ENCODE data around the gene BCS1L.

Gene BCS1L

DNA sequence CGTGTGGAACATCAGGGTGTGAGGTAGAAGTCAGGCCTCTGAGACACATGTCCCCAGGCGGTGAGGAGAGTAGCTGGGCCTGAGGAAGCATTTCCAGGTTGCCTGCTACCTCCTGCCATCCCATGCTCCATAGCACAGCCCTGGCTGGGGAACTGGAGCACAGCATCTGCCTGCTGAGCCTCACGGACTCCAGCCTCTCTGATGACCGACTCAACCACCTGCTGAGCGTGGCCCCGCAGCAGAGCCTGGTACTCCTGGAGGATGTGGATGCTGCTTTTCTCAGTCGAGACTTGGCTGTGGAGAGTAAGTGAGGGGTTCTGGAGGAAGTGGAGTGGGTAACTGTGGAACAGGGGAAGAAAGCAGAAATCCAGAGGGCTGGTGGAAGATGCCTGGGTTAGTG is 2.9 kb downstream of the BCS1L start:
- no peak for DNase-seq

DNA sequence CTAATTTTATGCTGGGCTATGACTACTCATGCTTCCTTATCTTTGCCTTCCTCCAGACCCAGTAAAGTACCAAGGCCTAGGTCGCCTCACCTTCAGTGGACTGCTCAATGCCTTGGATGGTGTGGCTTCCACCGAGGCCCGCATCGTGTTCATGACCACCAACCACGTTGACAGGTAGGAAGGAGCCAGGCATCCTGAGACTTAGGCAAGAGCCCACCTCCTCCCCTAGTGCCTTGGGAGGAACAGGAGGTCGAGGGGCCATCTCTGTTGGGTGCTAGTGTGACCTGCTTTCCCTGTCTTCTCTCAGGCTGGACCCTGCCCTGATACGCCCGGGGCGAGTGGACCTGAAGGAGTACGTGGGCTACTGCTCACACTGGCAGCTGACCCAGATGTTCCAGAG is 3.3 kb downstream of the BCS1L start:
- no peak for DNase-seq

DNA sequence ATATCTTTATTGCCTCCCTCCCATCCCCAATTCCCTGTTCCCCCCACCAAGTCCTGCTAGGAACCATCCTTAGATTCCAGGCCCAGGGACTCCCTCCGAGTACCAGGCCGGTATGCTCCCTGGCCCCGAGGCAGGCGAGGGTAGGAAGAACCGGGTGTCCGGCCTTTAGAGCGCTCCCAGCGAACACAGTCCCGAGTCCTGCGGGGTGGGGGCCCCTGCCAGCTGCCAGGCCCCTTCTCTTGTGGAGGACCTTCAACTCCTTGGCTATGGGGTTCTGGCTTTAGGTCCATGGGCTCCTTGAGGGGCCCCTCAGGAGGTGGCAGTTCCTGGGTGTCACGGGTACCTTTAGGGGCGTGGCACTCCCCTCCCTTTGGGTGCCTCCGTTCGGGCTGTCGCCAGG is 4.4 kb downstream of the BCS1L start:
- DNase-seq = no peak

DNA sequence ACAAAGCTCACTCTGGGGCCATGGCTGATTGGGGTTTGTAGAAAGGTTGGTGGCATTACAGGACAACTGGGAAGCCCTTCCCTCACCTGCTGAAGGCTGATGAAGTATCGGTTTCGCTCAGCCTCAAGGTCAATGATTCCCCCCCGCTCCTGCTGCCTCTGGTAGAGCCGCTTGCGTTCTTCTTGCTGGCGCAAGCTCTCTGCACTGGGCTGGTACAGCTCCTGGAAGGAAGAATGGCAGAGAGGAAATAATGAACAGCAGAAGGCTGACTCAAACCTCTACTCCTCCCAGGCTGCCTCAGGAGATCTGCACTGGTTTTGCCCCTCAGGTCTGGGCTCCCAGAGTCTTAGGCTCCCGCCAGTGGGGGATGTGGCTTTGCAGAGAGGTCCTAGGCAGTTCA is 5.2 kb downstream of the BCS1L start:
- DNase-seq = no peak

DNA sequence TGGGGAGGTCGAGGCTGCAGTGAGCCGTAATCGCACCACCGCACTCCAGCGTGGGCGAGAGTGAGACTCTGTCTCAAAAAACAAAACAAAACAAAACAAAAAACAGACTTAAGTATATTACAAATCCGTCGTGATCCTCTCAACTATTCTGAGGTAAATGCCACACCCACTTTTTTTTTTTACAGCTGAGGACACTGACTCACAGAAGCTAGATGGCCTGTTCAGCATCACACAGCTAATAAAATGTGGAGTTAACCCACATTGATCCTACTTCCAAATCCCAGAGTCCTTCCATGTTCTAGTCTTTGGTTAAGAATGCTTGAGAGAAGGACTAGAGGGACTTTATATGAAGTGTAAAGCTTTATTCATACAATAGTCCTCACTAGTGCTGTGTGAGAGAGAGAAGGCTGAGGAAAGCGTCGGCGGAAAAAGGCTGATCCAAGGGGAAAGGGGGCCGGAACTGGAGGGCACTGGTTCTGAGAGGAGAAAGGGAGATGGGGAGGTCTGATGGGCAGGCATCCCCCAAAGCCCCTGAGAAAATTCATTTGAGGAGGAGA is 11.7 kb downstream of the BCS1L start:
- DNase-seq = no peak

DNA sequence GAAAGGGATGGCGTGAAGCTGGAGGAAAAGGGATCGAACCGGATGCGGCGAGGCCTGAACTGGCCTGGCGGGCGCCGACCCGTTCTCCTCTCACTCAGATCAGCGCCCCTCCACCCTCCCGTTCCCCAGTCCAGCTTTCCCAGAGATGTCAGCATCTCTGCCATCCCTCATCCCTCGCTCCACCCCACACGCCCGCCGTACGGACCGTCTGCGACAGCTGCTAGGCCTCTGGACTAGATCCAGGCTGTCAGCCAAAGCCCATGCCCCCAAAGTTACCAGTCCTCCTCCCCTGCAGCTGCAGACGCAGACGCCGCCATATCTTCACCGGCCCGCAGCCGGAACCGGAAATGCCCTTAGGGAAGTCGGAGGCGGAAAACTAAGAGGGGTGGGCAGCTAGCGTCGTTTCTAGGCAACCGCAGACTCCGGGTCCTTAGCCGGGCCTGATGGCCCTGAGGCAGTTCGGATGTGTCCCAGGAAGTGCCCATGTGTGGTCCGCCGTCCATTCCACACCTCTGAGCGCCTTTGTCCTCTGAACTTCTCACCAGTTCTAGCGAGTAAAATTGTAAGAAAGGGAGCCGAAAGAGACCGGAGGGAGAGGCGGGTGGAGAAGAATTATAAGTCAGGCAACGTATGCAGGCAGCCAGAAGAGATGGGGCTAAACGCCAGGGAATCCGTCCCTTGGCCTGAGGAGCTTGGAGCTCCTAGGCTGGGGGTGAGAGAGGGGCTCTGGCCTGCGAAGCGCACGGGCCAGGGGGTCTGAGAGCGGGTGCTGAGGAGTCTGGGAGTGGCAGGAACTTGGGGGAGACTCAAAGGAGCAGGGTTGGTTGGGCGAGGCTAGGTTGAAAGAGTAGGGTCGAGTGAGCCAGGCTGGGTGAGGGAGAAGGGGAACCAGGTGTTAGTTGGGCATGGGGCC is 12.4 kb downstream of the BCS1L start, which contains the start of the genes RNF25 and STK36:
RNF25 (minus strand) TSS at position 349 of the 913 bp plus-strand sequence; CDS start at position 317, 32 bp downstream.
STK36 (plus strand) TSS at position 433 of the 913 bp plus-strand sequence. CDS start 744 bp downstream, outside the sequence.
- peak; percentile 49 to 84 for DNase-seq

DNA sequence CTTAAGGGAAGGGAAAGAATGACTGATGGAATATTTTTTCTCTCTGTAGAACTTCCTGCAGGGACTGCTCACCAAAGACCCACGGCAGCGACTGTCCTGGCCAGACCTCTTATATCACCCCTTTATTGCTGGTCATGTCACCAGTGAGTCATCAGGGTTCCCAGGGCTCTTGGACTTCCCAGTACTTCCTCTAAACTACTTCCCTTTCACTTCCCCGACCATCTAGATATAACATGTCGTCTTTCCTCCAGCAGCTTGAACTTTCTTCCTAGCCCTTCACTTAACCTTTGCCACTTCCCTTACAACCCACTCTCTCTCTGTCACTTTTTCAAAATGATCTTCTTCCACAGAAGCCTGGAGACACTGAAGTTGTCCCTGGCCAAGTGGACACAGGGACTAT is 19.6 kb downstream of the BCS1L start:
- no peak for DNase-seq

DNA sequence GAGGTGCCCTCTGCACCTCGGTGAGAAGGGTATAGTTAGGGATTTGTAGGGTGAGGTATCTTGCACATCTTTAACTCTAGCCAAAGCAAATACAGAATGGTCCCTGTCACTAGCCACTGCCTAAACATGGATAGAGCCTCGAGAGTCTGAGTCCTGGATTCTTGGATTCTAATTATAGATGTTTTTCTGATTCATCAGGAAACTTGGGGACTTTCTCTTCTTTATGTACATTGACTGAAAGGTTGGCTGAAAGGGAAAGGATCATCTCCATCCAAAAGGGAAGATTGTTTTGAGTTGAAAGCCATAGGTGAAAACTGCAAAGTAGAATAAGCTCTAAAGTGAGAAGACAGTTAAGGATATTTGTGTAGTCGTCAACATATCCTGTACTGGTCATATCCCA is 20.6 kb downstream of the BCS1L start:
- DNase-seq = no peak

DNA sequence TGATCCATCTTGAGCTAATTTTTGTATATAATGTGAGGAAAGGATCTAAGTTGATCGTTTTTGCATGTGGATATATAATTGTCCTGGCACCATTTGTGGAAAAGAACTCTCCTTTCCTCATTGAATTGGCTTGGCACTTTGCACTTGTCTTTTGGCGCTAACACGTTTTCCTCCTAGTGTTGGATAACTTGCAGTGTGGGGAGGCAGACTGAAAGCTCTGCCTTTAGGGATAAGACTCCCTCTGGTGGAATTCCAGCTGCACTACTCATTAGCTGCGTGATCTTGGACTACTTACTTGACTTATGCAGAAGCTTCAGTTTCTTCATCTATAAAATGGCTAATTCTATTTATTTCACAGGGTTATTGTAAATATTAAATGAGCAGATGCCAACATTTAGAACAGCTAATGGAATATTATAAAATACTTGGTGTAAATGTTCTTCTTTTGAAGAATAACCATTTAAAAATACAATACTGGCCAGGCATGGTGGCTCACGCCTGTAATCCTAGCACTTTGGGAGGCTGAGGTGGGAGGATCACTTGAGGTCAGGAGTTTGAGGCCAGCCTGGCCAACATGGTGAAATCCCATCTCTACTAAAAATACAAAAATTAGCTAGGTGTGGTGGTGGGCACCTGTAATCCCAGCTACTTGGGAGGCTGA is 28.0 kb downstream of the BCS1L start:
- DNase-seq = peak; percentile 61 to 75

DNA sequence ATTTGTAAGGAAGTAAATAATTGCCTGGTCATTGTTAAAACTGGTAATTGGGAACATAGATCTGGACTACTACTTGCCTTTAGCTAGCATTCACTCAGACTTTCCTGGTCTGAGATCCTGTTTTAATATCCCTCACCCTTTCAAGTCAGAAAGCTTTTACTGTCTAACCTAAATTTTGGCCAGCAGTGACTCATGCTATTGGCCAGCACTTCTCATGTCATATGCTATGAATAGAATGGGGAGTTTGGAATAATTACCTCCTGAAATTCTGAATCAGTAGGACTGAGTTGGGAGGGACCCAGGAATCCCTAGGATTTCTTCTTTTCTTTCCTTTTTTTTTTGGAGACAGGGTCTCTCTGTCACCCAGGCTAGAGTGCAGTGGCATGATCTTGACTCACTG is 31.8 kb downstream of the BCS1L start:
- DNase-seq = no peak

DNA sequence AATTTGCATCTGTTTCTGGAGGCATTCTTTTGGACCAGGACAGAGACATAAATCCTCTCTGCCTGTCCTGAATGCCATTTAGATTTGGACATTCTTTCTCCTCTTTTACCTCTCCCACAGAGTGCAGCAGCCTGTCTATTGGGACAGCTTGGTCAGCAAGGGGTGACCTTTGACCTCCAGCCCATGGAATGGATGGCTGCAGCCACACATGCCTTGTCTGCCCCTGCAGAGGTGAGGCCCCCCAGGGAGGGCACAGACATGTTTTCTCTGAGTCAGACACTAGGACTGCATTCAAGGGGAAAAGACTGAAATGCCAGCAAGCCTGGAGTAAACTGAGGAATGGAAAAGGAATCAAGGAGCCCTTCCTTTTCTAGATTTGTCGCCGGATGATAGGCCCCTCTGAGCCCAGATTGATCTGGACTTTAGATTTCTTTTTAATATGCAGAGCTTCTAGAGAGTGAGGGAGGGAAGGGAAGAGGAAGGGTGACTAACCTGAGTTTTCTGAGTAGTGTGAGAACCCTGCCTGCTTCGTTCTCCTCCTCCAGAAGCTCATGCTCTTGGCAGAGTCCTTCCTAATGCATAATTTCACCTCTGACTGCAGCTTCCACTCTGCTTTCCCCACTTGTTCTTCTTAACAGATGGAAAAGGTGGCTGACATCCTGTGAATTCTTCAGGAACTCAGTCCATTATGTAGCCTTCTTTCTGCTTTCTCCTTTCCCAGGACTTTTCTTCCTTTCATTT is 35.1 kb downstream of the BCS1L start:
- no peak for DNase-seq

DNA sequence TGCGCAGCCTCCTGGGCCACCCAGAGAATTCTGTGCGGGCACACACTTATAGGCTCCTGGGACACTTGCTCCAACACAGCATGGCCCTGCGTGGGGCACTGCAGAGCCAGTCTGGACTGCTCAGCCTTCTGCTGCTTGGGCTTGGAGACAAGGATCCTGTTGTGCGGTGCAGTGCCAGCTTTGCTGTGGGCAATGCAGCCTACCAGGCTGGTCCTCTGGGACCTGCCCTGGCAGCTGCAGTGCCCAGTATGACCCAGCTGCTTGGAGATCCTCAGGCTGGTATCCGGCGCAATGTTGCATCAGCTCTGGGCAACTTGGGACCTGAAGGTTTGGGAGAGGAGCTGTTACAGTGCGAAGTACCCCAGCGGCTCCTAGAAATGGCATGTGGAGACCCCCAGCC is 39.4 kb downstream of the BCS1L start:
- no peak for DNase-seq

DNA sequence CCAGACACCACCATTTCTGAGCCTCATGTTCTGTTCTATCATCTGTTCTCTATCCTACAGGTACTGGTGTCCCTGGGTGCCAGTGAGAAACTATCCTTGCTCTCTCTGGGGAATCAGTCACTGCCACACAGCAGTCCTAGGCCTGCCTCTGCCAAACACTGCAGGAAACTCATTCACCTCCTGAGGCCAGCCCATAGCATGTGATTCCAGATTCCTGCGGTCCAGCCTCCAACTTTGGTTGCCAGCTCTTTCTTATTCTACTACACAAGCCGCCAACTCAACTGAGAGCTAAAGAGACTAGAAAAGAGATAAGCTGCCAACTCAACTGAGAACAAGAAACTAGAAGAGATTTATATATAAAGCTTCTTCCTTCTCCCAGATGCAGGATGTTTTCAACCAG is 42.3 kb downstream of the BCS1L start:
- DNase-seq = no peak

DNA sequence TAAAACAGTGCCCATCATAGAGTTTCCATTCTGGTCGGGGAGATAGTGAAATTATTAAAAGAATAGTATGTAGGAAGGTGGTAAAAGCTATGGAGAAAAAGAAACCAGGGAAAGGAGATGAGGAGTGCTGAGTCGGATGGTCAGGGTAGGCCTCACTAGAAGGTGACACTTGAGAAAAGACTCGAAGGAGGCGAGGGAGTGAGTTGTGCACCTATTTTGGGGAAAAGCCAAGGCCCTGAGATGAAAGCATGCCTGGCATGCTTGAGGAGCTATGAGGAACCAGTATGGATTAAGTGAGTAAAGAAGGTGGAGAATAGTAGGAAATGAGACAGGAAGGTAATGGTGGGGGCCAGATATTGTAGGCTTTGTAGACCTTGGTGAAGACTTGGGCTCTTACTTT is 43.9 kb downstream of the BCS1L start:
- DNase-seq = no peak

DNA sequence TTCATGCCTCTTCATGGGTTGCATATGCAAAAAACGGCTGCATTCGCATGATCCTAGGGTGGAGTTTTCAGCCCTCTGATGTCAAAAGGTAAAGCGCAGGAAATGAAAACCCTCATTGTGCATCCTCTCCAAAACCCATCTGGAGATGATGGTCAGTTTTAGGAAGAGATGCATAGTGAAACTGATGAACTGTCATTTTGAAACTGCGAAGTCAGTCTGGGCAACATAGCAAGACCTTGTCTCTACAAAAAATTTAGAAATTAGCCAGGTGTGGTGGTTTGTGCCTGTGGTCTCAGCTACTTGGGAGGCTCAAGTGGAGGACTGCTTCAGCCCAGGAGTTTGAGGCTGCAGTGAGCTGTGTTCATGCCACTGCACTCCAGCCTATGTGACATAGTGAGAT is 48.6 kb downstream of the BCS1L start:
- DNase-seq = no peak

DNA sequence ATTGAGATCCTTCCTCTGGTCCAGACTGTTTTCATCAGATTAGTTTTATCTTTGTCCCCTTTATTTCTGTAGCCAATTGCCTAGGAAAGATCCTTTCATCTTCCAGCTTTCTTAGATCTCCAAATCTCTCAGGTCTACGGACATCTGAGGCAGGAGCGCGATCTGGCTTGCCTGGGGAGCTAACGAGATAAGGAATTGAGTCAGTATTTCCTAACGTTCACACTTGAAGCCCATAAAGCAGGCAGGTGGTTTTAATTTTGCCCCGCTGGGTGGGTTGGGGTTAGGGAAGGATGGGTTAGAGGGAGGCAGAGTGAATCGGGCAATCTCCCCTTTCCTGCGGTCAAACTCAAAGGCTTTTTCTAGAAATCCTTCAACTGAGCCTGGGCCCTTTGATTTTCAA is 50.4 kb downstream of the BCS1L start:
- no peak for DNase-seq

DNA sequence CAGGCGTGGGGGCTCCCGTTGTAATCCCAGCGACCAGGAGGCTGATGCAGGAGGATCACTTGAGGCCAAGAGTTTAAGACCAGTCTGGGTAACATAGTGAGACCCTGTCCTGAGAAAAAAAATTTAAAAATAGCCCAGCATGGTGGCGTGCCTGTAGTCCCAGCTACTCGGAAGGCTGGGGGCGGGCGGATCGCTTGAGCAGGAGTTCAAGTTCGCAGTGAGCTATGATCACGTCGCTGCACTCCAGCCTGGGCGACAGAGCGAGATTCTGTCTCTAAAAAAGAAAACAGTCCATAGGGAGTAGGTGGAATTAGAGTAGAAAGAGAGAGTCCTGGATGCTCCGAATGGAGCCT is 50.8 kb downstream of the BCS1L start:
- no peak for DNase-seq

DNA sequence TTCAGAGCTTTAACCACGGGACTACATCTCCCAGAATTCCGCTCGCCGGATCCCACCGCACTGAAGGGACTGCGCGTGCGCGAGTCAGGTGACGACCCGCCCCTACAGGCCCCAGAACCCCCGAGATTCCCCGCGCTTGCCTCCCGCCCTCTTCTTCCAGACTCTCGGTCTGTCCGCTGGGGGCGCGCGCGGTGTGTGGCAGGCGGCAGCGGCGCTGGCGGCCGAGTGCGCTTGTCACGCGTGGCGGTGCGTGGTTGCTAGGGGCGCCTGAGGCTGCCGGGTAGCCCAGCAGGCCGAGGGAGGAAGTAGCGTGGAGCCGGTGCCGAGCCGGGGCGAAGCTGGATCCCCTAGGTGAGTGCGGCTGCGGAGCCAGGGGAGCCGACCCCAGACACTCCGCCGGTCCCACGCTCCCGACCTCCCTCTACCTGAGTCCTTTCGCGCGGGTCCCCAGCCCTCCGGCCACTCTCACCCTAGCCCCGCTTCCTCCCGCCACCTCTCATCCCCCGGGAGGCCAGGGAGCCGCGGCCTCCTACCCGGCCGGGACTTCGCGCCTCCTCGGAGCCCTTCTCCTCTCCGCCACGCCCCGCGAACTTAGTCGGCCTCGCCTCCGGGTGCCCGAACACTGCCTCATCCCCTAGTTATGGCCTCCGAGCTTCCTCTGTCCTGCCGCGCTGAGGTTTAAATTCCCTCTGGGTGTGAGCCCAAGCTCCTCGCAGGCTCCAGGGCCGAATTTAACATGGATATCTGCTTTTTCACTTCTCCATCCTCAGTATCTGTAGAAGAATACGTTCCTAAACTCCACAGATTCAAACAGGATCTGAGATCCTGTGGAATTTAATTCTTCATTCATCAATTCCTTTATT is 51.4 kb downstream of the BCS1L start, which contains the start of gene TTLL4:
TTLL4 (plus strand) TSS at position 149 of the 863 bp plus-strand sequence. CDS start 26,842 bp downstream, outside the sequence.
- DNase-seq = peak; percentile 81 to 91

DNA sequence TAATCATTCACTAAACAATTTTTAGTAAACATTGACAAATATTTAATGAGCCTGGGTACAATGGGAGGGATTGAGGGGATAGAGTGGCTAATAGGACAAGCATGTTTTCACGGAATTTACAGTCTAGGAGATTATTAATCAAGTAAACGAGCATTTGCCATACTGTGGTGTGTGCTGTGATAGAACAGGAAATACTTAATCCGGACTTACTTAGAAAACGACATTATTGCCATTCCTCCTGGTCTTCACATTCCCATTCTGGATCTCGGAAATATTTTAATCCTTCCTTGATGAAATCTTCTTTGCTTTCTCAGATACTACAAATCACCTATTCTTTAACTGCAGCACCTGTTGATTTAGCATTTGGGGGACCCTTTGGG is 52.1 kb downstream of the BCS1L start:
- DNase-seq = peak in 1 of 2 experiments; percentile 24

All from NCI-H524 (cell line).